Epithelial cell of proximal tubule (primary cell): ENCODE data around the gene TMEM252. TPM values are rescaled to one million over a fixed set of nuclear protein-coding genes. Genes with fewer than 3 reads are reported as not detected.

Experiments
- DNase-seq: peaks from one replicate; pipeline ENCODE4 v3.0.0-alpha.2; 2011; ENCODE audit warnings: low read depth
- H3K4me3 ChIP-seq: 2 replicates; pipeline ENCODE4 v1.5.1; 2011; ENCODE audit warnings: low read depth, mild to moderate bottlenecking, low read length
- total RNA-seq: library from RNA; depleted of rRNA; stranded (reverse); fragments of >200 nt; gene quantifications from 2 replicates; pipeline ENCODE4 v1.2.3, GENCODE V29; 2015
- TF ChIP-seq, protein P1 (sequence below): conservative IDR thresholded peaks from 2 replicates; pipeline ENCODE4 v1.5.1; 2012; ENCODE audit warnings: low read depth, mild to moderate bottlenecking, low read length

Gene TMEM252
- total RNA-seq, 1 donor from 2014 or later: not detected

DNA sequence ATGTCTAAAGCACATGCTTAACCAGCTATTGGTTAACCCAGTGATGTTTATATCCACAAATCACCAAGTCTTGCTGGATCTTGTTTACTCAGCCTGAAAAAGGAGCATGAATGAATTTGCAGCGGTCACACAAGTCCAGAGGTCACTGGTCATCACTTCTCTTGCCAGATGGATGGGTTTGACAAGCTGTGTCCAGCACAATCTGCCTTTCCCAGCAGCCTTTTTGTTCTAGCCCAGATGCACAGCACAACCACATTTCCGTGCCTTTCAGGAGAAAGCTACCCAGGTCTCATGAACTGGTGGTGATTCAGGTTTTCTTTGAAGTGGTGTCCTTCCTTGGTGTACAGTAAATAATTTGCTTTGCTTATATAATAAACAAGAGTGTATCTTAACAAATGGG, 32.1 kb downstream of the TMEM252 start:
- no peak for DNase-seq
- H3K4me3 ChIP-seq: no peak overlapping the region
- TF ChIP-seq, protein P1, sequence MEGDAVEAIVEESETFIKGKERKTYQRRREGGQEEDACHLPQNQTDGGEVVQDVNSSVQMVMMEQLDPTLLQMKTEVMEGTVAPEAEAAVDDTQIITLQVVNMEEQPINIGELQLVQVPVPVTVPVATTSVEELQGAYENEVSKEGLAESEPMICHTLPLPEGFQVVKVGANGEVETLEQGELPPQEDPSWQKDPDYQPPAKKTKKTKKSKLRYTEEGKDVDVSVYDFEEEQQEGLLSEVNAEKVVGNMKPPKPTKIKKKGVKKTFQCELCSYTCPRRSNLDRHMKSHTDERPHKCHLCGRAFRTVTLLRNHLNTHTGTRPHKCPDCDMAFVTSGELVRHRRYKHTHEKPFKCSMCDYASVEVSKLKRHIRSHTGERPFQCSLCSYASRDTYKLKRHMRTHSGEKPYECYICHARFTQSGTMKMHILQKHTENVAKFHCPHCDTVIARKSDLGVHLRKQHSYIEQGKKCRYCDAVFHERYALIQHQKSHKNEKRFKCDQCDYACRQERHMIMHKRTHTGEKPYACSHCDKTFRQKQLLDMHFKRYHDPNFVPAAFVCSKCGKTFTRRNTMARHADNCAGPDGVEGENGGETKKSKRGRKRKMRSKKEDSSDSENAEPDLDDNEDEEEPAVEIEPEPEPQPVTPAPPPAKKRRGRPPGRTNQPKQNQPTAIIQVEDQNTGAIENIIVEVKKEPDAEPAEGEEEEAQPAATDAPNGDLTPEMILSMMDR: no peak

DNA sequence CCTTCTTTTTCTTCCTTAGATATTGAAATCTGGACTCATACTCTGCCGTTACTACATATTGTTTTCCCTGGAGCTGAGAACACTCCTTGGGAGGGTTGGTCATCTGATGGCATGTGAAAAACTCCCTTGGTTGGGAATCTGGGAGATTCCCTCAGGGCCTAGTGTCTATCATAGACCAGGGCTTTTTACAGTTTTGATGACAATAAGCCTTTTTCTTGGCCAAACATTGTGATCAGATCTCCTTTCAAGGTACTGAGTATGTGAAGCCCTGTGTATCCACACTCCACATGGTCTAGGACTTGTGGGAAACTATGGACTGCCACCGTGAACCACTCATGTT, 32.9 kb downstream of the TMEM252 start:
- DNase-seq: no peak
- TF ChIP-seq, protein P1: no peak
- H3K4me3 ChIP-seq: no peak overlapping the region

DNA sequence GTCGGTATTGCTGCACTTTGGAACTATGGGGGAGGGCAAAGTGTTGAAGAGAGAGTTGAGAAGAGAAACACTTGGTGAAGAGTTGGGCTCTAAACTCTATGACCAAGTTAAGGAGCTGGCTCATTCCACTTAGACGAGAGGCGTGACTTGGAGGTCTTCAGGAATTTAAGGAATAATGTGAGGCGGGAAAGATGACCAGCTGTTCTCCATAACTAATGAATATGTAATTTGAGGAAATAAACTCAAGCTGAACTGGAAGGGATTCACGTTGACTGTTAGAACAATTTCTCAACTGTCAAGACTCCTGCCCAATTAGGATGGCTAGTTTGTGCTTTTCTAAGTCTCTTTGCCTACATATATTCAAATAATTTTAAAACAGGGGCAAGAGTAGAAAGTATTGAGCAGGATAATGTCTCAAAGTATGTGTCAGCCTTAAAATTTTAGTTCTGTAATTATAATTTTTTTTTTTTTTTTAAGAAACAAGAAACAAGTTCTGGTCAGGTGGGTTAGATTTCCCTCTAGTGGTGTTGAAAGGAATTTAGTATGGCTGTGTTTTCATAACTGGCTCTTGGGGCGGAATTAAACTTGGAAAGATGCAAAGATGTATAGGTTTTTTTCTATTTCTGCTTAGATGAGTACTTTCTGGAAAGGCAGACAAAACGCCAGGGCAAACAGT, 33.4 kb downstream of the TMEM252 start:
- TF ChIP-seq, protein P1: peak; percentile 68
- no peak overlapping the region for H3K4me3 ChIP-seq
- DNase-seq: no peak

DNA sequence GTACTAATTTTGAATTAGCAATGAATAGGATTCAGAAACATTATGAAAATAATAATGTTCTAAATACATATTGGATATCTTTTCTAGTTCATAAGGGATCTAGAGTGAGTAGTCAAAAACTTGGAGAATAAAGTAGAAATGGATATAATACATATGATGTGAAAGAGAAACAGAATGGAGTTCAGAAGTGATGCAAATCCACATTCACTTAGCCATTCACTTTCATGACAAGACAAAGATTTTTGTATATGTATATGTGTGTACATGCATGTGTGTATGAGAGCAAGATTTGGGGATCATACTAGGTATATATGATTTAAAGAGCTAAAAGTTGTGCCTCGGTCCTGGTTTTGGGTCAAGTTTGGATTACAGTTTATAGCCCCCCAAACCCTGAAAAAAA, 34.1 kb downstream of the TMEM252 start:
- no peak overlapping the region for H3K4me3 ChIP-seq
- DNase-seq: no peak
- TF ChIP-seq, protein P1: no peak

DNA sequence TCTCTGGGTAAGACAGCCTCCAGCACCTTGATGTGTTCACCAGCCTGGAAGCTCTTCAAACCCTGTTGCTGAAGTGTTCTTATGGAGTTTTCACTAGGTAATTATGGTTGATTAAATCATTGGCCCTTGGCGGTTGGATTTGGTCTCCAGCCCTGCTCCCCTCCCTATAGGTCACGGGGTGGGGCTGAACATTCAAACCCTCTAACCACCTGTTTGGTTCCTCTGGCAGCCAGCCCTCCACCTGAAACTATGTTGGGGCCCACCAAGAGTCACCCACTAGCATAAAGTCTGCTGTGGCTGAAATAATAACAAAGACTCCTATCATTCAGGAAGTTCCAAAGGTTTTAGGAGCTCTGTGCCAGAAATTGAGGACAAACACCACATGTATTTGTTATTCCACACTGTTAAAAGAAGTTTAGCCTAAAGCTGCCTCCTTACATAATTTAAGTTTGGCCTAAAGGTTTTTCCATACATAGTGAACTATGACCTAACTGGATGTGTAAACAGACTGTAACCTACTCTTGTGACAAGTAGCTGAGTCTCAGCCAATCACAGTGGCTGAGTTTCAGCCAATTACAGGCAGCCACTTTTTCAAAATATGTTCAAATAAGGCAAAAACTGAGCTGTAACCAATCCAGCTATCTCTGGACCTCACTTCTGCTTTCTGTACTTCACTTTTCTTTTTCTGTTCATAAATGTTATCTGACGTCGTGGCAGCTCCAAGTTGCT, 34.8 kb downstream of the TMEM252 start:
- DNase-seq: no peak
- TF ChIP-seq, protein P1: no peak
- H3K4me3 ChIP-seq: no peak overlapping the region

DNA sequence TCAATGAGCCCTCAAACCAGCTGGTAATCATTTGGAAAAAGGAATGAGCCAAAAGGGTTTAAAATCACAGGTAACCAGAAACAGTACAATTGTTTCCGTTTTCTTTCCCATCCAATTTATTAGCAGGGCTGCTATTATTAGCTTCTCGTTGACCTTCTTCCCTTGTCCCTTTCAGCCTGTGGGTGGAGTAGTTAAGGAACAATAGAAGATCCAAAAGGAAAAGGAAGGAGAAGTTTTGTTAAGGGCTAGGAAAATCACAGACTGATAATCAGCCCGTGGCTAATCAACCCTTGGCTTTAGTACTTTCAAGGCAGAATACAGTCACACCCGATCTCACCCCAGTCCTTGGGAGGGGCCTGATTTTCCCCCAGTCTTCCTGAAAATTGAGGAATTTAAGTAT, 38.4 kb downstream of the TMEM252 start:
- TF ChIP-seq, protein P1: no peak
- DNase-seq: no peak

More for the DNA sequence above, 38.4 kb downstream of the TMEM252 start:
- no peak overlapping the region for H3K4me3 ChIP-seq
